Transverse colon (tissue), 4 donors: ENCODE results near the gene GRHL1. TPM values are rescaled to one million over a fixed set of nuclear protein-coding genes. Genes with fewer than 3 reads are reported as not detected.

Experiments
- DNase-seq: peaks from one replicate; pipeline ENCODE4 v3.0.0-alpha.2; 2019
- H3K27ac ChIP-seq, 4 donors: fragments of 200-600 bp; sonication (generic); 2 replicates each; pipeline ENCODE4 v1.5.1; 2016 to 2018; ENCODE audit warnings: inconsistent platforms in 4 of 4
- H3K27me3 ChIP-seq: fragments of 200-600 bp; sonication (generic); 2 replicates; pipeline ENCODE4 v1.5.1; 2017; ENCODE audit warnings: inconsistent platforms
- H3K36me3 ChIP-seq, 4 donors: fragments of 200-600 bp; sonication (generic); 2 replicates each; pipeline ENCODE4 v1.5.1; 2017 to 2019; ENCODE audit warnings: inconsistent platforms in 4 of 4
- H3K4me1 ChIP-seq, 4 donors: fragments of 200-600 bp; sonication (generic); 2 replicates each; pipeline ENCODE4 v1.5.1; 2017 to 2020; ENCODE audit warnings: inconsistent platforms in 4 of 4
- H3K4me3 ChIP-seq, 4 donors: fragments of 200-600 bp; sonication (generic); 1 replicate in 1 of 4; 2 replicates in 3 of 4; pipeline versions ENCODE4 v1.5.1 to v1.6.1; 2017 to 2019; ENCODE audit warnings: inconsistent platforms in 4 of 4
- H3K9me3 ChIP-seq, 2 donors: fragments of 200-600 bp; sonication (generic); 2 replicates each; pipeline ENCODE4 v1.5.1; 2017 to 2019; ENCODE audit warnings: inconsistent platforms in 2 of 2
- CTCF ChIP-seq, 5 experiments: fragments of 200-600 bp in 3 of 5; fragments of 450-650 bp in 2 of 5; sonication (generic) in 3 of 5; IDR thresholded peaks; 1 replicate in 2 of 5; 2 replicates in 3 of 5; pipeline ENCODE4 v1.5.1; 2016 to 2017; ENCODE audit warnings: antibody characterized with exemption in 5 of 5, inconsistent platforms in 3 of 5, mild to moderate bottlenecking in 2 of 5, moderate library complexity in 1 of 5
- EP300 ChIP-seq: sonication (generic); formaldehyde crosslinking; IDR thresholded peaks from one replicate; pipeline ENCODE4 v1.6.1; 2017; ENCODE audit warnings: antibody characterized with exemption, low read depth
- POLR2A ChIP-seq: fragments of 450-650 bp; IDR thresholded peaks from one replicate; pipeline ENCODE4 v1.6.1; 2016; ENCODE audit warnings: antibody characterized with exemption, mild to moderate bottlenecking, moderate library complexity
- POLR2AphosphoS5 ChIP-seq, 3 donors: sonication (generic); formaldehyde crosslinking; IDR thresholded peaks; one replicate each; pipeline ENCODE4 v1.6.1; 2016; ENCODE audit warnings: antibody characterized with exemption in 3 of 3
- WGBS, 2 donors: methylation state at CpG; one replicate each; pipeline ENCODE4 v1.1.5; 2018; ENCODE audit warnings: low coverage in 1 of 2; 5-methylcytosine and 5-hydroxymethylcytosine counted together
- in situ Hi-C, 4 donors: fragments of 200-750 bp; cut with MboI; loops; one replicate each; pipeline versions ENCODE4 v1.15.0 to v1.15.1; 2017; ENCODE audit warnings: low sequenced_read_pairs in 3 of 4, low pct_ligation_motif_present in 1 of 4, low pct_unique_long_range_greater_than_20kb in 1 of 4
- intact Hi-C: fragments of 100-400 bp; cut with DNase I; formaldehyde crosslinking; loops from one replicate; pipeline ENCODE4 v1.15.1; 2023; ENCODE audit warnings: low total_unique reads
- total RNA-seq, 4 donors: library from RNA; depleted of rRNA; stranded (reverse); fragments of >200 nt; gene quantifications; one replicate each; pipeline ENCODE4 v1.1.0, GENCODE V29; 2016

The GRHL1 gene
- total RNA-seq, 4 donors from 2014 or later = 0.55 to 24.7 (median 1.3) TPM; not detected in 1

GRCh38 chr2:9952856-9953503 is 1.5 kb downstream of the GRHL1 start:
- no peak for DNase-seq
- intact Hi-C loops (no loop called here), in situ Hi-C loops (no loop called here)
- 58 to 60% methylated on average over 8 of the region's 8 CpGs for WGBS, 2 donors
- Histone ChIP-seq H3K36me3 (no peaks in the 10 kb centered on the region), H3K9me3 (no peaks in the 10 kb centered on the region), H3K27ac (no peak overlapping the region), H3K27me3 (peaks cover 59% of the 10 kb centered on the region), H3K4me3 (no peak overlapping the region), H3K4me1 (peaks cover 0 to 25% (median 18%) of the 10 kb centered on the region in 4 donors)
- no peak for TF ChIP-seq POLR2AphosphoS5 (IDR thresholded peaks at IDR 0.05)
- TF ChIP-seq EP300 = no peak
- TF ChIP-seq CTCF (IDR thresholded peaks at IDR 0.05) = no peak
- no peak for TF ChIP-seq POLR2A

- 42 to 44% methylated on average over 2 to 3 of the region's 3 CpGs for WGBS, 2 donors
- no peak overlapping the region for H3K4me3 ChIP-seq
- peaks cover 0 to 25% (median 18%) of the 10 kb centered on the region in 4 donors for H3K4me1 ChIP-seq
- intact Hi-C loops (no loop called here), in situ Hi-C loops (no loop called here)
- peaks cover 59% of the 10 kb centered on the region for H3K27me3 ChIP-seq
- no peaks in the 10 kb centered on the region for H3K9me3 ChIP-seq
- TF ChIP-seq POLR2AphosphoS5 (IDR thresholded peaks at IDR 0.05) (peak in 1 of 3 donors; percentile 7), CTCF (IDR thresholded peaks at IDR 0.05) (no peak), POLR2A (no peak), EP300 (no peak)
- no peaks in the 10 kb centered on the region for H3K36me3 ChIP-seq
- no peak overlapping the region for H3K27ac ChIP-seq
- DNase-seq = no peak
Measured at GRCh38 chr2:9954136-9954535, 2.6 kb downstream of the GRHL1 start.

DNA sequence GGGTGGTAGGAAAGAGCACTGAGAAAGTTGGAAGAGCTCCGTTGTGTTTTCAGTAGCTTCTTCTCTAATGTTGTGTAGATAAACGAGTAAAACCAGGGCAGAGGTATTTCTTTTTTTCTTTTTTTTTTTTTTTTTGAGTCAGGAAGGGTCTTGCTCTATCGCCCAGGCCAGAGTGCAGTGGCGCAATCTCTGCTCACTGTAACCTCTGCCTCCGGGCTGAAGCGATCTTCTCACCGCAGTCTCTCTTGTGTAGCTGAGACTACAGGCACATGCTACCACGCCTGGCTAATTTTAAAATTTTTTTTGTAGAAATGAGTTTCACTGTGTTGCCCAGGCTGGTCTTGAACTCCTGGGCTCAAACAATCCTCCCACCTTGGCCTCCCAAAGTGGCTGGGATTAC is 6.6 kb downstream of the GRHL1 start:
- intact Hi-C loops (no loop called here), in situ Hi-C loops (no loop called here)
- Histone ChIP-seq H3K4me3 (no peak overlapping the region), H3K9me3 (no peaks in the 10 kb centered on the region), H3K27me3 (peaks cover 32% of the 10 kb centered on the region), H3K4me1 (peaks cover 0 to 10% (median 5%) of the 10 kb centered on the region in 4 donors), H3K36me3 (no peaks in the 10 kb centered on the region), H3K27ac (no peak overlapping the region)
- no peak for DNase-seq
- WGBS, 2 donors = 76 to 89% methylated on average over 2 to 8 of the region's 8 CpGs
- TF ChIP-seq POLR2AphosphoS5 (IDR thresholded peaks at IDR 0.05) = no peak
- no peak for TF ChIP-seq EP300
- no peak for TF ChIP-seq POLR2A
- no peak for TF ChIP-seq CTCF (IDR thresholded peaks at IDR 0.05)

- H3K27me3 ChIP-seq = peaks cover 20% of the 10 kb centered on the region
- H3K36me3 ChIP-seq = no peaks in the 10 kb centered on the region
- intact Hi-C loops = no loop called here
- no peak for TF ChIP-seq POLR2AphosphoS5 (IDR thresholded peaks at IDR 0.05)
- in situ Hi-C loops = no loop called here
- 91% methylated on average over 3 of the region's 3 CpGs for WGBS, 2 donors
- no peak for DNase-seq
- no peaks in the 10 kb centered on the region for H3K9me3 ChIP-seq
- no peak overlapping the region for H3K4me3 ChIP-seq
- no peak overlapping the region for H3K27ac ChIP-seq
- H3K4me1 ChIP-seq = peaks cover 0 to 4% (median 2%) of the 10 kb centered on the region in 4 donors
Measured at GRCh38 chr2:9959262-9959661, 7.8 kb downstream of the GRHL1 start.

- peaks cover 9% of the 10 kb centered on the region for H3K27me3 ChIP-seq
- H3K27ac ChIP-seq = no peak overlapping the region
- in situ Hi-C loops = no loop called here
- no peak for DNase-seq
- TF ChIP-seq POLR2A (no peak), EP300 (no peak), POLR2AphosphoS5 (IDR thresholded peaks at IDR 0.05) (no peak), CTCF (IDR thresholded peaks at IDR 0.05) (no peak)
- H3K9me3 ChIP-seq = no peaks in the 10 kb centered on the region
- 80 to 83% methylated on average over 9 to 10 of the region's 10 CpGs for WGBS, 2 donors
- H3K36me3 ChIP-seq = no peaks in the 10 kb centered on the region
- H3K4me1 ChIP-seq = no peaks in the 10 kb centered on the region
- no peak overlapping the region for H3K4me3 ChIP-seq
- intact Hi-C loops = loop anchor here (1.0 kb wide), 1 partner anchor 19 kb away; no protein-coding TSS in a partner anchor
Measured at GRCh38 chr2:9961013-9961412, 9.5 kb downstream of the GRHL1 start.
